Smooth muscle cell (in vitro differentiated cells): ENCODE data around the gene CCDC148. TPM values are rescaled to one million over a fixed set of nuclear protein-coding genes. Genes with fewer than 3 reads are reported as not detected.

Experiments
- DNase-seq: peaks from one replicate; lab custom pipeline; 2025; ENCODE audit not compliant: unreplicated experiment; lab: John Stamatoyannopoulos, UW
- H2AFZ ChIP-seq: fragments of 200-600 bp; sonication (generic); 2 replicates; pipeline ENCODE4 v1.6.0; 2016; ENCODE audit warnings: antibody characterized with exemption, low read depth, mild to moderate bottlenecking
- H3F3A ChIP-seq: fragments of 200-600 bp; sonication (generic); 2 replicates; pipeline ENCODE4 v1.6.0; 2017; ENCODE audit warnings: antibody characterized with exemption, low read depth
- H3K27ac ChIP-seq: fragments of 200-600 bp; sonication (generic); 2 replicates; pipeline ENCODE4 v1.5.1; 2016; ENCODE audit warnings: low read depth, mild to moderate bottlenecking
- H3K27me3 ChIP-seq: fragments of 200-600 bp; sonication (generic); 2 replicates; pipeline ENCODE4 v1.6.1; 2016; ENCODE audit warnings: low read depth, mild to moderate bottlenecking
- H3K36me3 ChIP-seq: fragments of 200-600 bp; sonication (generic); 2 replicates; pipeline ENCODE4 v1.5.1; 2016; ENCODE audit warnings: low read depth
- H3K4me1 ChIP-seq: fragments of 200-600 bp; sonication (generic); 2 replicates; pipeline ENCODE4 v1.5.1; 2016; ENCODE audit warnings: low read depth
- H3K4me2 ChIP-seq: fragments of 200-600 bp; sonication (generic); 2 replicates; pipeline ENCODE4 v1.6.0; 2016; ENCODE audit warnings: mild to moderate bottlenecking
- H3K4me3 ChIP-seq: fragments of 200-600 bp; sonication (generic); 2 replicates; pipeline ENCODE4 v1.5.1; 2016; ENCODE audit warnings: mild to moderate bottlenecking
- H3K79me2 ChIP-seq: fragments of 200-600 bp; sonication (generic); 2 replicates; pipeline ENCODE4 v1.6.0; 2016; ENCODE audit warnings: low read depth, mild to moderate bottlenecking
- H3K9ac ChIP-seq: fragments of 200-600 bp; sonication (generic); 2 replicates; pipeline ENCODE4 v1.6.0; 2016; ENCODE audit warnings: low read depth
- H3K9me3 ChIP-seq: fragments of 200-600 bp; sonication (generic); replicated peaks from 2 replicates; pipeline ENCODE4 v1.5.1; 2016; ENCODE audit warnings: low read depth
- H4K20me1 ChIP-seq: fragments of 200-600 bp; sonication (generic); 2 replicates; pipeline ENCODE4 v1.6.0; 2016; ENCODE audit warnings: low read depth
- WGBS: methylation state at CpG from one replicate; pipeline ENCODE4 v1.1.7; 2016; ENCODE audit warnings: low lambda C conversion rate; 5-methylcytosine and 5-hydroxymethylcytosine counted together
- polyA plus RNA-seq: library from polyadenylated mRNA; unstranded; fragments of >200 nt; fragmentation: Nextera tagmentation; extraction: Ambion mirVana; gene quantifications from 2 replicates; pipeline ENCODE4 v1.2.1, GENCODE V29; 2016
- total RNA-seq: library from RNA; depleted of rRNA; stranded (reverse); fragments of >200 nt; gene quantifications from 2 replicates; pipeline ENCODE4 v1.2.3, GENCODE V29; 2014
- TF ChIP-seq, protein P1 (sequence below): fragments of 200-600 bp; sonication (generic); IDR thresholded peaks from 2 replicates; pipeline ENCODE4 v1.5.1; 2017; ENCODE audit warnings: borderline replicate concordance, mild to moderate bottlenecking, antibody characterized with exemption; ENCODE audit not compliant: insufficient read depth, poor library complexity, severe bottlenecking

Gene CCDC148
- total and polyA plus RNA-seq, 2 experiments from 2014 or later = 0.09 TPM; not detected in 1

DNA sequence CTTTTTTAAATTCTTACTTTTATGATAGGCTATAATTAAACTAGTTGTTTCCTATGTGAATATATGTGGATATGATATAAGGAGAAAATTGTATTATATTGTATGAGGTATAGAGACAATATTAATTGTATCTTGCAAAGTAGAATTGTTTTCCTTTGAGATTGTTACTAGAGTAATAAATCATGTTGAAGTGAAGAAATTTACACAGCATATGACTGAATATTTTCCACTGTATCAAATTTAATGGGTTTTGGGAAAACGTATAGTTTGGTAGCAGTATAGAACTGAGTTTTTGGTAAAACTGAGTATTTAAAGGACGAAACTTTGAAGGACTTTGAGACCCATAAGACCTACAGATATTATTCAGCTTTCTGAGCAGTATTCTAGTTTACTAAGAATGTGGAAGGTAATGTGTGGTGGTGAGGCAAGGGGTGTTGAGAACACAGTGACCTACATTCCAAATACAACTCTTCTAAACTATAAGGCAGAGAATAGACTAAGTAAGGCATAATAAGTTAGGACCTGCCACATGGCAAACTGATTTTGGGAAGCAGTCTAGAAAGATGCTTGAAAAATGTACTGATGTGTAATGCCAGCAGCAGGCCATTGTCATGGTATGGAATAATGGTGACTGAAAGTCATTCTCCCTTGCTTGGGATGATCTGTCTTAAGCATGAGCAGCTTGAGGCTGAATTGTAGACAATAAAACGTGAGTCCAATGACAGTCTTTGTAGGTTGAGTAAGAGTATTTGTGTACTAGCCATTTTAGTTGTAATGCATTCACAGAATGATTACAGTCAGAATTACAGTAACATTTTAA, 29.8 kb upstream of the CCDC148 start:
- H3K36me3 ChIP-seq = no peaks in the 10 kb centered on the region
- H4K20me1 ChIP-seq = peaks cover 32% of the 10 kb centered on the region
- 86% methylated on average over 3 of the region's 3 CpGs for WGBS
- no peaks in the 10 kb centered on the region for H3K27me3 ChIP-seq
- H3K4me3 ChIP-seq = no peak overlapping the region
- H2AFZ ChIP-seq = no peak overlapping the region
- TF ChIP-seq, protein P1, sequence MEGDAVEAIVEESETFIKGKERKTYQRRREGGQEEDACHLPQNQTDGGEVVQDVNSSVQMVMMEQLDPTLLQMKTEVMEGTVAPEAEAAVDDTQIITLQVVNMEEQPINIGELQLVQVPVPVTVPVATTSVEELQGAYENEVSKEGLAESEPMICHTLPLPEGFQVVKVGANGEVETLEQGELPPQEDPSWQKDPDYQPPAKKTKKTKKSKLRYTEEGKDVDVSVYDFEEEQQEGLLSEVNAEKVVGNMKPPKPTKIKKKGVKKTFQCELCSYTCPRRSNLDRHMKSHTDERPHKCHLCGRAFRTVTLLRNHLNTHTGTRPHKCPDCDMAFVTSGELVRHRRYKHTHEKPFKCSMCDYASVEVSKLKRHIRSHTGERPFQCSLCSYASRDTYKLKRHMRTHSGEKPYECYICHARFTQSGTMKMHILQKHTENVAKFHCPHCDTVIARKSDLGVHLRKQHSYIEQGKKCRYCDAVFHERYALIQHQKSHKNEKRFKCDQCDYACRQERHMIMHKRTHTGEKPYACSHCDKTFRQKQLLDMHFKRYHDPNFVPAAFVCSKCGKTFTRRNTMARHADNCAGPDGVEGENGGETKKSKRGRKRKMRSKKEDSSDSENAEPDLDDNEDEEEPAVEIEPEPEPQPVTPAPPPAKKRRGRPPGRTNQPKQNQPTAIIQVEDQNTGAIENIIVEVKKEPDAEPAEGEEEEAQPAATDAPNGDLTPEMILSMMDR = no peak
- peaks cover 8% of the 10 kb centered on the region for H3F3A ChIP-seq
- H3K9me3 ChIP-seq = no peaks in the 10 kb centered on the region
- no peak overlapping the region for H3K9ac ChIP-seq
- H3K79me2 ChIP-seq = peaks cover 26% of the 10 kb centered on the region
- peaks cover 26% of the 10 kb centered on the region for H3K4me1 ChIP-seq
- H3K4me2 ChIP-seq = no peak overlapping the region
- no peak for DNase-seq
- H3K27ac ChIP-seq = no peak overlapping the region

DNA sequence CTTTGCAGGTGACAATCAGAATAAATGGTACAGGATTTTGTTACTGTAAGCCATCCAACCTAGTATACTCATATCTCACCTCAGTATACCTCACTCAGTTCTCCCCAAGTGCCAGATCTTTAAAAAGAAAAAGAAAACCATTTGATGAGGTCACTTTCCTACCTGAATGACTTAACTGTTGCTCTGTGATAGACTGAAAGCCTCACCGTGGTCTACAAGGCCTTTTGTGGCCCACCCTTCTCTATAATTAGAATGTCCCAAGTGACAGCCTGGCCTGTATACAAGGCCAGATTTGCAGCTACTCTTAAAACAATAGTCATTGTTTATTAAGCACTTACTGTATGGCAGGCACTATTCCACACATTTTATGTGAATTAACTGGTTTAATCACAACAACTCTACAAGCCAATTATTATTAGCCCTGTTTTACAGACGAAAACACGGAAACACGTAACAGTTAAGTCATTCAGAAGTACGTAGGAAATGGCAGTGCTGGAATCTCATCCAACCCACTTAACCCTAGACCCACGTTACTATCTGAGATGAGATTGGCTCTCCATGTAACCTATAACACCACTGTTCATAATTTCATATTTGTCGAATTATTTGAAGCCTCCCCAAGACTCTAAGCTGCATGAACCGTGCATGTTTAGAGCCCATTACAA, 28.5 kb upstream of the CCDC148 start:
- TF ChIP-seq, protein P1 = no peak
- H3K27ac ChIP-seq = no peak overlapping the region
- H3K27me3 ChIP-seq = no peaks in the 10 kb centered on the region
- H3K79me2 ChIP-seq = peaks cover 20% of the 10 kb centered on the region
- H3K4me1 ChIP-seq = peaks cover 17% of the 10 kb centered on the region
- WGBS = 89% methylated on average over 8 of the region's 8 CpGs
- peaks cover 18% of the 10 kb centered on the region for H4K20me1 ChIP-seq
- no peak overlapping the region for H2AFZ ChIP-seq
- no peak overlapping the region for H3K4me2 ChIP-seq
- no peak overlapping the region for H3K4me3 ChIP-seq
- H3K36me3 ChIP-seq = no peaks in the 10 kb centered on the region
- no peaks in the 10 kb centered on the region for H3K9me3 ChIP-seq
- no peak for DNase-seq
- no peak overlapping the region for H3K9ac ChIP-seq
- H3F3A ChIP-seq = peaks cover 8% of the 10 kb centered on the region

DNA sequence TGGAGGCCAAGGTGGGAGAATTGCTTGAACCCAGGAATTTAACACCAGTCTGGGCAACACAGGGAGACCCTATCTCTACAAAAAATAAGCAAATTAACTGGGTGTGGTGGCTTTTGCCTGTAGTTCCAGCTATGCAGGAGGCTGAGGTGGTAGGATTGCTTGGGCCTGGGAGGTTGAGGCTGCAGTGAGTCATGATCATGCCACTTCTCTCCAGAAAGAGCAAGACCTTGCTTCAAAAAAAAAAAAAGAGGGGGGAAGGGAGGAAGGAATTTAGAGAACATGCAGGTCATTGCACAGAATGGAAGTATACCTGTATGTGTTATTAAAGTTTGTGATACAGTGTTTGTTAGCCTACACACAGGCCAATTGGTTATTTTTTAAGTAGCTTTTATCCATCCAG, 26.0 kb upstream of the CCDC148 start:
- H3K4me3 ChIP-seq = no peak overlapping the region
- TF ChIP-seq, protein P1 = no peak
- peaks cover 9% of the 10 kb centered on the region for H3K4me1 ChIP-seq
- no peak overlapping the region for H2AFZ ChIP-seq
- H3K79me2 ChIP-seq = peaks cover 12% of the 10 kb centered on the region
- no peaks in the 10 kb centered on the region for H3K27me3 ChIP-seq
- H3K9ac ChIP-seq = no peak overlapping the region
- no peaks in the 10 kb centered on the region for H3K9me3 ChIP-seq
- peaks cover 1% of the 10 kb centered on the region for H4K20me1 ChIP-seq
- no peaks in the 10 kb centered on the region for H3K36me3 ChIP-seq
- DNase-seq = no peak
- peaks cover 8% of the 10 kb centered on the region for H3F3A ChIP-seq
- no peak overlapping the region for H3K4me2 ChIP-seq
- H3K27ac ChIP-seq = peak overlapping the region; percentile 42
